HG03108 (cell line): ENCODE data around the gene ASTN2.

Experiments used
- ATAC-seq: cut with Tn5 transposase; IDR thresholded peaks from one replicate; pipeline ENCODE4 v1.9.1; 2021; ENCODE audit warnings: moderate library complexity; ENCODE audit not compliant: unreplicated experiment

The ASTN2 gene

DNA sequence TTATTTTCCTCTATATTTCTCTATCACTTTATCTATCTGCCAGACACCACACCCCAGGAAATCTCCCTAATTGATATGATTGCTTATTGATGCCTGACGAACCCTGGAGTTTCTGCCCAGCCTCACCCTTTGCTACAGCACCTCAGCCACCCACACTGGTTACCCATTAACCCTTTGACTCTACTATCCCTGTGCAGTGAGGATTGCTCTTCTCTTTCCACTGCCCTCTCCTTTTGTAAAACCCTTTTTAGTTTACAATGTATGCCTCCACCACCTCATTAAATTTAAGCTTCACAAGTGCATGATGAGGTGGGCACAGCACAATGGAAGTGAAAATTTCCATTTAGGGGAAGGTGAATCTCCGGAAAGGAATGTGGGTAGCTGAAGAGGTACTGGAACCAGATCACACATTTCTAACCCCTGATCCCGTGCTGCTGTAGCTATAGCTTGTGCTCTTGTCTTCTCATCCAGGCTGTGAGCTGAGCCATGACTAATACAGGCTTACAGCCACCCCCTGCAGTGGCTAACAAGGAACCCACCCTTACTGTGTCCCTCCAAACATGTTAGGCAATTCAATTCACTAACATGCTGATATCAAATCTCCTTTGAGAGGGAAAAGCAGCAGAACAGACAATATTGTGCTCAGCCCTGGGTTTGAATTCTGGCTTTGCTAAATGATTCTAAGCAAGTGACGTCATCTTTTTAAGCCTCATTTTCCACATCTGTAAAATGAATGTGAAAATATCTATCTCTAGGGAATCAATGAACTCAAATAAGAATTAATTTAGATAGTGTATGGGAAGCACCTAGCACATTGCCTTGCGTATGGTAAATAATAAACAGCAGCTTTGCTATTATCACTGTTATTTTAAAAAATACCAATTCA, 914.6 kb downstream of the ASTN2 start:
- no peak for ATAC-seq

GRCh38 chr9:116499434-116499833, 915.4 kb downstream of the ASTN2 start:
- no peak for ATAC-seq

DNA sequence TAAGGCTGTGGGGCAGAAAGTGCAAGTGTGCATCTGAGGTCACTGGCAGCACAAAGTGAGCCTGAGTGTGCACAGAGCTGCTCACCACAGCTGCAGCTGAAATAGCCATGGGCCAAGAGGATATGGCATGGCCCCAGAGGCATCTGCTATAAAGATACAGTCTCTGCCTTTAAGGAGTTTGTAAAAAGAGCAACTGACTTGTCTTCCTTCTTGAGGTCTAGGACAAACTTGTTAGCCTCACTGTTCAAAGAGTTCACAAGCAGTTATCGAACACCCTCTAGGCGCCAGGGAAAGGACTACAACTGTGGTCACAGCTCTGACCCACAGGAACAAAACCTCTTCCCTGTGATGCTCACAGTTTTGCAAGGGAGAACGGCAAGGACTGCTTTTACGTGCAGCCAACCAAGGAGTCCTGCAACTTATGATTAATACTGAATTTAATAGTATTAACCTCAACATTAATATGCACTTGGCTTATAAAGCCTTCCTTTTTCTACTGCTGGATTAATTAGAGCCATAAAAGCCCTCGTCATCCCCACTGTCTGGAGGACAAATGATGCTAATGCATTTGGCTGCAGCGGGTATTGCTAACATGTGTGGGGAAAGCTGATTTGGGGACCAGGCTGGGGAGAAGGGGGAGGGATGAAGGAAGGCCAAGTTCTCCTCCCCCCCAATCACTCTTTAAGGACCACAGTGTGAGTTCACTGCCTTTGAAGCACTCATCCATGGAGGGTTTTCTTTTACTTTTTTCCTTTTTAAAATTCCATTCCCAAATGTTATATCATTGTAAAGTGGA, 917.6 kb downstream of the ASTN2 start:
- ATAC-seq: no peak

DNA sequence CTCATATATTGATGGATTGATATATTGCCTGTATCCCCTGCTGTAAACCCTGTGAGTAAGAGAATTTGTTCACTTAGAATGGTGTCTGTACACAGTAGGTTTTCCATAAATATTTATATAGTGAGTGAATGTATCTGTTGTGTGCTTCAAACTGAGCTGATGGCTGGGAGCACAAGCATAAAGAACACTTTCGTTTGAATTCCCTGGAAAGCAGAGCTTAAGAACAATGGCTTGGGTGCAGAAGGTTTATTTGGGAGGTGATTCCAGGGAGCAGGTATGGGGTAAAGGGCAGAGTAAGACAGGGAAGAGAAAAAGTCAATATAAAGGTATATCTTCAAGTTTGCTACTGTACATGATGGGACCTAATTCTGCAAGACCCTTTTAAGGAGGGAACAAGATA, 918.7 kb downstream of the ASTN2 start:
- no peak for ATAC-seq

DNA sequence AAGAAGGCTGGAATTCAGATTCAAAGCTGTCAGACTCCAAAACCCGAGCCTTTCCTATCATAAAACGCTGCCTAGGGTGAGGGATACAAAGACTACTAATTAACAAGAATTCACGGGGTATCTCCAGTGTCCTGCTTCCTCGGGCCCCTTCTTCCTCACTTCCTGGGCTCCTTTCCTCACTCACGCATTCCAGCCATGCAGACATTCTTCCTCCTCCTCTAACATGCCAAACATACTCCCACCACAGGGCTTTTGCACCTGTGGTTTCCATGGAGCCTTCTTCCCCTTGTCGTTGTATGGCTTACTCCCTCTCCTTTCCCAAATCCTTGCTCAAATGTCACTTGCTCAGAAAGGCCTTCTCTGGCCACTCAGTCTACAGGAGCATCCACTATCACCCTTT, 919.1 kb downstream of the ASTN2 start:
- ATAC-seq: no peak

DNA sequence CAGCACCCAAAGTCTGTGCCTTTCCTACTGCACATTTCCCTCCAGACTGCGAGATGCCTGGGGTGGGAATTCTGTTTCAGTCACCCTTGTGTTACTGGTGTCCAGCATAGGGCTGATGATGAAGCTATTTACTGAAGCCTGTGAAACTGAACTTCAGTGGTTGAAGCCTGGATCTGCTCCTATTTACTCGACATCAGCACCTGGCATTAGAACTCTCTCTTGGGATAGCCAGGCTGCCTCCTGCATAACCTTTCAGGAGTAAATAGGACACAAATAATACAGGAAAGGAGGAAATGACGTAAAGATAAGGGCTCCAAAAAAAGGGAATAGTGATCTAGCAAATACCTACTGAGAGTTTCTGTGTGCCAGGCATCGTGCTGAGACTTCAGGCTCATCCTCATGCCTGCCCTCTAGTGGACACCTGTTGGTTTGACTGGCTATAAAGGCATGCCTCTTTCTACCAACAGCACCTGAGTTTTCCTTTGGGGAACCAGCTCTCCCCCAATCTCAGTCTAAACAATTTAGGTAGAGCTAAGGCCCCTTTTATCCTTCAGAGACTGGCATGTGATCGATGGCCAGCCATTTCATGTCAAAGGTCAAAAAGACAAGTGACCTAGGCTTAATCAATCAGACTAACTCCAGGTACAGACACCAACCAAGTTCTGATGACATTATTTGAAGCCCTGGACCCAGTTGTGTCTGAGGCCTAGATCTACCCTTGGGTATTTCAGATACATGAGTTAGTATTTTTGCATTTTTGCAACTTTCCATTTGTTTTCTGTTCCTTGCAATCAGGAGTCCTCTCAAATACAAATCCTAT, 919.8 kb downstream of the ASTN2 start:
- no peak for ATAC-seq

GRCh38 chr9:116493183-116493860, 921.5 kb downstream of the ASTN2 start:
- ATAC-seq: no peak

GRCh38 chr9:116491659-116492058, 923.2 kb downstream of the ASTN2 start:
- ATAC-seq: no peak

GRCh38 chr9:116491219-116491618, 923.6 kb downstream of the ASTN2 start:
- no peak for ATAC-seq

GRCh38 chr9:116490321-116490720, 924.5 kb downstream of the ASTN2 start:
- no peak for ATAC-seq

DNA sequence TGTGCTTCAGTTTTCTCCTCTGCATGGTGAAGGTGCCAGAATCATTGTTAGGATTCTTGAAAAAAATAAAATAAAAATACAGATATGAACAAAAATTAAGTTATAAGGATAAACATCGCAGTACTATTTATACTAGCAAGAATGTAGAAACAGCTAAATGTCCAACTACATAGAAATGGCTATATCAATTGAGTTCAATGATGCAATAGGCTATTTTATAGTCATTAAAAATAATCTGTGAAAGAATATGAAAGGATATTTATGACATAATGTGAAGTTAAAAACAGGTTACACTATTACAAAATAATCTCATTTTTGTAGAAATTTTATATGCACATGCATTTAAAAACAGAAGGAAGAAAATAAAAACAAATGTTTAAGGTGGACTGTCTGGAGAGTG, 926.5 kb downstream of the ASTN2 start:
- ATAC-seq: no peak

DNA sequence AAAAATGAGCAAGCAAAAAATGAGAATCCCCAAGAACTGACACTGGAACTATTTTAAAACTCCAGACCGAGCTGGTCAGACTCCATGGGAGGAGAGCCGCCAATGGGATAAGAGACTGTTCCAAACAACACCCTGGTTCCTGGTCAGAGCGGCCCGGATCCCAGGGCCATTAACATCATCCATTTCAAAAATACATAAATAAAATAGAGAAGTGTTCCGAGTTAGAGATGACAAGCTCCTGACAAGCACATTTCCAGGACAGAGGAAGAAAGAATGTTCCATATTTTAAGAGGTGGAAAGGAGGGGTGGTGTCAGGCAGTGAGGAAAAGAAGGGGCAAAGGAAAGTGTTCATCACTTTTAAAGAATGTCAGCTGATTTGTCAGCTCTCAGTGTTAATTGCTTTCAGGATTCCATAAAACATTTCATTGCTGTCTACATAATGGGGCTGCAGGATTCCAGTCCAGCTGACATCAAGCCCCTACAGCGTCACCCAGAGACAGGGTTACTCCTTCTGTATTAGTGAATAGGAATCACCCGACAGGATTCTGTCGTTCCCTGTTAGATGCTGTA, 930.3 kb downstream of the ASTN2 start:
- ATAC-seq: no peak

DNA sequence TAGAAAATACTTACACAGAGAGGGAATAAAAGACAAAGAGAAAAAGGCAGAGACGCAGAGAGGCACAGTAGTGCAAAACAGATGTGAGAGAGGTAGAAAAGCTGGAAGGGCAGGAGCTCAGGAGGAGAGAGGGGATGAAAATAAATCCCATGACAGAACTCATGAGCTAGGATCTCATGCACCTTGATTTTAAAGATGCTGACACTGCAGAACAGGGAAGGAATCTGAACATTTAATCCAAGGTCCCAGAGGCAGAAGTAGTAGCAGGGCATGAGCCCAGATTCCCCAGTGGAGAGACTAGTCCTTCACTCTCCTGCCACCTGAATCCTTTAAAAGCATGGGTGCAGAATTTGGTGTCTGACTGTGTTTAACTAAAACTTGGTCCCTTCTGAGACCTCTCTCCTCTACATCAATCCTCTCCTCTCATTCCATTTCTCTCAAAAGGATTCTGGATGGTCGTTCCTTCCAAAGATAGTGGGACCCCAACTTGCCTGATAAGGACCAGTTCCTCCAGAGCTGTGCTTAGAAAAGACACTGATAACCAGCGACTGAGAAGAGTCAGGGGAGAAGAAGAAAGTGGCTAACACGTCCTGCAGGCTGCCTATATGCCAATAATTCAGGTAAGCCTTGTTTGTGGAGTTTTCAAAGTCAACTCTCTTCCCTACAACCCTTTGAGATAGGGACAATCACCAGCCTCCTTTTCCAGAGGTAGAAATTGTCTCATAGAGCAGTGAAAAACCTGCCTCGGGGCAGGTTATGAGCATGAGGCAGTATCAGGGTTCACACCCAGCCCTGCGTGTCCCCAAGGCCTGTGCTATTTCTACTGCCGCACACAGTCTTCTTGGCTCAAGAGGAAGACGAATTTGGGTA, 931.0 kb downstream of the ASTN2 start:
- no peak for ATAC-seq

DNA sequence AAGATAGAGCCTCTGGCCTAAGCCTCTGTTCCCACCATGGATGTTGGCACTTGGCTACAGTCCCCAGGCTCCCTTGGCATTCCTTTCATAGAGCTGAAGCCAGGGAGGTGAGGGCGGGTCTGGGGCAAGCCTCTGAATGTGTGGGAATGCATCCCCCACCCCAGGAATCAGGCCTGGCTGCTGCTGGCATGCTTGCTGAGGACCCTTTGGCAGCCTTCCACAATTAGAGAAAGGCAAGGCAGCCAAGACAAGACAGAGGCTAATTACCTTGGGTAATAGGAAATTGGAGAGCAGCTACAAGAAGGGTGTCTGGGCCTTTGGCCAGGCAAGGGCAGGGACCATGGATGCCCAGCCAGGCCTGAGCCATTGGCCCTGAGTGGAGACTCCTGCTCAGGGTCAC, 932.1 kb downstream of the ASTN2 start:
- ATAC-seq: no peak

- ATAC-seq: no peak
These were observed 934.2 kb downstream of the ASTN2 start for GRCh38 chr9:116480700-116481099.

DNA sequence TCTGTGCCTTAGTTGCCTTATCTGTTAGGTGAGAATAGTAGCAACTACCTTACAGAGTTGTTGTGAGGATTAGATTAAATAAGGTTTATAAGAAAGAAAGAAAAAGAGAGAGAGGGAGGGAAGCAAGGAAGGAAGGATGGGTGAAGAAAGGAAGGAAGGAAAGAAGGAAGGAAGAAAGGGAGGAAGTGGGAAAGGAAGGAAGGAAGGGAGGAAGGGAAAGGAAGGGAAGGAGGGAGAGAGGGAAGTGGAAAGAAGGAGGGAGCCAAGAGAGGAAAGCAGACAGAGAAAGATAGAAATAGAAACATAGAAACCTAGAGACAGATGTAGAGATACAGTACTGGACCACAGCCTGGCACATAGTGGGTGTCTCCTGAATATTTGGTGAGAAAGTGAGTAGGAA, 934.9 kb downstream of the ASTN2 start:
- ATAC-seq: no peak

GRCh38 chr9:116479056-116479544, 935.8 kb downstream of the ASTN2 start:
- no peak for ATAC-seq

DNA sequence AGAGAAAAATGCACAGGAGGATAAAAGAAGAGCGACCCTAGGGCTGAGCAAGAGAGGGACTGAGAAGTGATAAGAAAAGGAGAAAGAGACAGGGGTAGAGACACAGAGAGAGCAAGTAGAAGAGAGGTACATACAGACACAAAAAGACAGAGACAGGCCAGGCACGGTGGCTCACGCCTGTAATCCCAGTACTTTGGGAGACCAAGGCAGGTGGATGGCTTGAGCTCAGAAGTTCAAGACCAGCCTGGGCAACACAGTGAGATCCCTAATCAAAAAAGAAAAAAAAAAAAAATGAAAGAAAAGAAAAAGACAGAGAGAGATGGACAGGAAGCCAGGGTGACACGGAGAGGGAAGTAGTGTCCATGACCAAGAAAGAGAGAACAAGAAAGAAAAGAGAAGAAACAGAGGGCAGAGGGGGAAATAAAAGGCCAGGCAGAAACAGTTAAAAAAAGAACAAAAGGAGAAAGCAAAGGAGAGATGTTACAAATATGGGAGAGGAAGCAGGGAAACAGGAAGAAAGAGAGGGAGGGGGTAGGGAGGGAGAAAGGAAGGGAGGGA, 937.2 kb downstream of the ASTN2 start:
- ATAC-seq: no peak

- ATAC-seq: no peak
These were observed 937.9 kb downstream of the ASTN2 start for GRCh38 chr9:116476935-116477381.
